Mesodermal cell (in vitro differentiated cells): ENCODE measurements around the gene ZCCHC3.
A peak's percentile ranks its signal among the peaks of the same experiment; 100 is the strongest.
"Not testable (repeated sequence)": the region's sequence is repeated elsewhere in the genome, so short reads cannot be mapped to it uniquely, and the experiment has no call there.

Experiments used
- H3K27ac ChIP-seq: 2 replicates; pipeline ENCODE4 v1.7.0; 2013; ENCODE audit warnings: mild to moderate bottlenecking, low read depth, low read length, moderate library complexity; ENCODE audit not compliant: severe bottlenecking
- H3K36me3 ChIP-seq: 2 replicates; pipeline ENCODE4 v1.7.1; 2013; ENCODE audit warnings: mild to moderate bottlenecking, low read length, moderate library complexity; ENCODE audit not compliant: control insufficient read depth, insufficient read depth
- H3K4me1 ChIP-seq: one replicate; pipeline ENCODE4 v1.7.1; 2013; ENCODE audit warnings: mild to moderate bottlenecking, low read length; ENCODE audit not compliant: insufficient read depth, control insufficient read depth, poor library complexity, severe bottlenecking
- H3K4me3 ChIP-seq: 2 replicates; pipeline ENCODE4 v1.7.0; 2013; ENCODE audit warnings: low read length, control low read depth, mild to moderate bottlenecking; ENCODE audit not compliant: insufficient read depth, poor library complexity, severe bottlenecking; ENCODE audit errors: extremely low read depth
- H3K9me3 ChIP-seq: 2 replicates; pipeline ENCODE4 v1.7.1; 2013; ENCODE audit warnings: mild to moderate bottlenecking, low read length, moderate library complexity; ENCODE audit not compliant: control insufficient read depth
- WGBS, 2 experiments: methylation state at CpG; one replicate each; pipeline ENCODE4 v1.1.5; 2013; ENCODE audit warnings: missing lambda C conversion rate in 2 of 2; ENCODE audit not compliant: insufficient coverage in 2 of 2; 5-methylcytosine and 5-hydroxymethylcytosine counted together

The ZCCHC3 gene

DNA sequence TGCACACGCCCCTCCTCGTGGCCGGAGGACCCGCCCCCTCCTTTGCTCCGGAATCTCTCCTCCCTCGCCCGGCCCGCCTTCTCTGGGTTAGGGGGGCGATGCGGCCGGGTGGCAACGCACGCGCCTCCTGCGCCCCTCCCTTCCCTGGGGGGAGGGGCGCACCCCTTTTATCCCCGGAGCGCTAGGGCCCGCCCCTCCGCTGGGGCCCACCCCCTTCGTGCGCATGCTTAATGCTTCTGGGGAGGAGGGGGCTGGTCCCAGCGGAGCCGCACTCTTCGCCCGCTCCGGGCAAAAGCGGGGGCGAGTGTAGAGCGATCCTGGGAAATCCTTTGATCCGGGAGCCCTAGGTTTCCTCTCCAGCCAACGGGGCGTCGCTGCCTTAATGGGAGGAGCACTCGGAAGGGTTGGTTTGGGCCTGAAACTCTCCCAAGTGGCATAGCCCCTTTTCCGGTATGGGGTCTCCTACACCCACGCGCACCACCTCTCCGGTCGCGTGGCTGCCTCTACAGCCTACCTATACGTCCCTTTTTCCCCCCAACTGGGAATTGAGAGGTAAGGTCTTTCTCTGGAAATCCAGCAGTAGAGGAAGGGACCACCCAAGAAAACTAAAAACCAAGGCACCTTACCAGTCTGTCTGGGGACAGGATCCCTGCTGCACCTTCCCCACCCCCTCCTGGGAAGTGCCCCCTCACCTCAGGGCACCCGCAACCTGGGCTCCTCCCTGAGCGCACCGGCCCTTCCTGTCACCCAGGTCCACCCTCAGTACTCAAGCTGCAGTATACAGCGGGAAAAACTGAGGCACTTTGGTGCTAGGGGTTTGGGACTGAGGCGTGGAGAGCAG lies 30.0 kb downstream of the ZCCHC3 start:
- peak overlapping the region; percentile 25 for H3K27ac ChIP-seq
- H3K9me3 ChIP-seq: no peaks in the 10 kb centered on the region
- 0 to 3% methylated on average over 19 to 28 of the region's 47 CpGs for WGBS, 2 experiments

DNA sequence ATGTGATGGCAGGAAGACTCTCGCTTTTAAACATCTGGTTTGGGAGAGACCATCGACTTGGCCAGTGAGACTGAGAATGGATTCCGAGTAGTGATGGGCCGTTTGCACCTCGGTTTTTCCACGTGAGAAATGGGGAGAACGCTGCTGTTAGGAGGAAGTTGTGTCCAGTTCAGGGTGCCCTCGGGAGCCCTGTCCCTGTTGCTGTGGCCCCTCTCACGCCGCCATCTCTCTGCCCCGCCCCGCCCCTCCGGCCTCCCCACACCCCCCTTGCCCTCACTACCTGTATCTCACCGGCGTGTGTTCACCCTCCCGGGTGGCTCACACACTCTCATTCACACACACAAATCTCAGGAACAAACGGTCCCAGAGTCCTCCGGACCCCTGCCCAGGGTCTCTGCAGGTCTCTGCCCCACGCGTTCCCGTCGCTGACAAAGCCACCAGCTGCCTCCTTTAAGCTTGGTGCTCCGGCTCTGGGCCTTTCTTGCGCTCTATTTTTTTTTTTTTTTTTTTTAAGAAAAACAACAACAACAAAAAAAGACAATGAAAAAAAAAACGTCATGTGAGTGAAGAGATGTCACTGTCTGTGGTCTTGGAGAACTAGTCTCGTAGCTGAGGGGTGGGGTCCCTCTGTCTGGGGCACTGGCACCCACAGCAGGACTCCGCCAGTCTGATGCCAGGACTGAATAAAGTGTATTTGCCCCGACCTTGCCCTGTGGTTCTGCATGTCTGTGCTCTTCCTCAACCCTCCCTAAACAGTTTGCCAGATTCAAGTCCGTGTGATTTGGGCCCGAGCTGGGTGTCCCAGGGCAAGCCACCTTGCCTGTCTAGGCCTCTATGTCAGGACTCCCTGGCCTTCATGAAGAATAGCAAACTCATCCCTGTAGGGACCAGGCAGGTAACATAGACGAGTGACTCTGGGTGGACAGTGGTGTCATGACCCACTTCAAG lies 30.9 kb downstream of the ZCCHC3 start:
- 62 to 74% methylated on average over 13 to 23 of the region's 31 CpGs for WGBS, 2 experiments
- H3K9me3 ChIP-seq: no peaks in the 10 kb centered on the region
- H3K36me3 ChIP-seq: peaks cover 26% of the 10 kb centered on the region
- H3K4me1 ChIP-seq: peaks cover 15% of the 10 kb centered on the region
- peak overlapping the region; percentile 84 for H3K4me3 ChIP-seq
- H3K27ac ChIP-seq: no peak overlapping the region

More for the DNA sequence above, 30.0 kb downstream of the ZCCHC3 start:
- peaks cover 15% of the 10 kb centered on the region for H3K4me1 ChIP-seq
- peaks cover 22% of the 10 kb centered on the region for H3K36me3 ChIP-seq
- peak overlapping the region; percentile 84 for H3K4me3 ChIP-seq

DNA sequence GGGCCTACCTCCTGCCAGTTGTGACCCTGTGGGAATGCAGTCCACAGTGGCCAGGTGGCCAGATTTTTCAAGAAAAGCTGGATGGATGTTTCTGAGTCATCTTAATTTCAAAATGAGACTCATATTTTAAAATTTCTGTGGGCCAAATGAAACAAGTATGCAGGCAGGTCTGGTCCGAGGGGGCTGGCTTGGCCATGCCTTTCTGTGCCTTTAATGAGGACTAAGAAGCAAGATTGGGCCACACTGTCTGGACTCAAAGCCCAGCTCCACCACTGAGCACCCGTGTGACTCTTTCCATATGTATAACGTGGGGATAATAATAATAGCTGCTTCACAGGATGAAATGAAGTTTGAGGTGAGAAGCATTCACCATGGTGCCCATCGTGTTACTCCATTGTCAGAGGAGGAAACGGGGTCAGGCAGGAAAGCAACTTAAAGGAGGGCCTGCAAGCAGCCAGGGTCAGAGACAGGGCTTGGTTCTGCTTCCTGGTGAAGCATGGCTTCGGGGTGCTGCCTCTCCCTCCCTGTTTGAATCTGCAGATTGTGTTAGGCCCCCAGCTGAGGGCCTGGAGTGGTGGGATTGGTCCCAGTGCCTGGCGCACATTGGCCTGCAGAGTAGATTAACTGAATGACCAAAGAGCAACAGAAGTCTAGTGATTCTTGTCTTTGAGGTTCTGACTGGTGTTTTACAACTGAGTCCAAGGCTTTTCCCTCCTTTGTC lies 31.8 kb downstream of the ZCCHC3 start:
- peaks cover 15% of the 10 kb centered on the region for H3K4me1 ChIP-seq
- H3K36me3 ChIP-seq: peaks cover 27% of the 10 kb centered on the region
- H3K27ac ChIP-seq: peak overlapping the region; percentile 2
- WGBS, 2 experiments: 85 to 91% methylated on average over 5 to 6 of the region's 7 CpGs
- H3K9me3 ChIP-seq: no peaks in the 10 kb centered on the region
- peak overlapping the region; percentile 84 for H3K4me3 ChIP-seq

DNA sequence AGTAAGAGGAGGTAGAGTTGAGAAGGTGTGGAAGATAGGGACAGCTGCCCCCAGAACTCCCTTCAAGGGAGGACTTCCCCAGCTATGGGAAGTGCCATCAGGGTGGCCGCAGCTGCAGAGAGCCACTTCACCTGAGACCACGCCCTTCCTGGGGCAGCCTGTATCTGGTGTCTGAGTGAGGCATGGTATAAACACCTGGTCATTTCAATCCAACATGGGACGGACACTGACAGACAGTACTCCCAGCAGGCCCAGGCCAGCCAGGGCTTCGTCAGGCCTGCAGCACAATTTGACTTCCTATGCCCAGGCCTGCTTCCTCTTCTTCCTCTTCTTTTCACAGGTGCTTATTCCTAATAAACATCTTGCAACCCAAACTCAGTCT lies 32.5 kb downstream of the ZCCHC3 start:
- Histone ChIP-seq H3K4me1 (peaks cover 15% of the 10 kb centered on the region), H3K4me3 (no peak overlapping the region), H3K27ac (no peak overlapping the region), H3K36me3 (peaks cover 27% of the 10 kb centered on the region), H3K9me3 (no peaks in the 10 kb centered on the region)
- WGBS, 2 experiments: 93 to 95% methylated on average over 3 to 4 of the region's 4 CpGs

DNA sequence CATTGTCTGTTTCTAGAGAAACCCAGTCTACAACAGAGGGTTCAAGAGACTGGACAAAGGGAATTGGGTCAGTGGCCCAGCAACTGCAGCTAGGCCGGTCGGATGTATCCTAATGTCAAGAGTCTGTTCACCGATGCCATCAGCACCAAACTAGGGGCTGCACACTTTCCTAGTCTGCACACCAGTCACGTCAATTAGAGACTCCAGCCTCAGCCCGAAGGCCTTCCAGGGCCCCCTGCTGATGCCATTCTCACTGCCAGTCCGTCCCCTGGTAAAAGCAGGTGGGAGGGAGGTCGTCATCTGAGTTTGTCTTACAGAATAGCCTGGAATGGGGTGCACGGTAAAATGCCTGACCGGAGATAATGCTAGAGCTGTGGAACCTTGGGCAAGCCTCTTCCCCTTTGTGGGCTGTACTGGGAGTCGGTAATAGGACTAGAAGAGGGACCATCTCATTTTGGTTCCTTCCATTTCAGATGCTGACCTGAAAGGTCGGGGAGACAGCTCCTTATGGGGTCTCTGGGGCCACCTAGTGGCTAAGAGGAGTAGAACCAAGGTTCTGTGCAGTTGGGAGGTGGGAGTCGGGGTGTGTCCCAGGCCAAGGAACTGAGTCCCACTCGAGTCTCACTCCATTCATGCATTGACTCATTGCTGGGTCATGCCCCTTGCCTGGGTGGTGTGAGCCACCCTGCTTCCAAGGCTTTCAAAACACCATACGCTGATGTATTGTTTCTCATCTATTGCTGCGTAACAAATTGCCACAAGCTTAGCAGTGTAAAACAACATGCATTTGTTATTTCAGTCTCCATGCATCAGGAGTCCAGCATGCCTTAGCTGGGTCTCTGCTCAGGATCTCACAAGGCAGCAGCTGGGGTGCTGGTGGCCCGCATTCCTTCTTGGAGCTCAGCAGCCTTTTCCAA lies 33.1 kb downstream of the ZCCHC3 start:
- Histone ChIP-seq H3K36me3 (peaks cover 27% of the 10 kb centered on the region), H3K27ac (no peak overlapping the region), H3K4me3 (no peak overlapping the region), H3K9me3 (no peaks in the 10 kb centered on the region), H3K4me1 (peaks cover 15% of the 10 kb centered on the region)
- 54 to 55% methylated on average over 13 to 16 of the region's 16 CpGs for WGBS, 2 experiments

DNA sequence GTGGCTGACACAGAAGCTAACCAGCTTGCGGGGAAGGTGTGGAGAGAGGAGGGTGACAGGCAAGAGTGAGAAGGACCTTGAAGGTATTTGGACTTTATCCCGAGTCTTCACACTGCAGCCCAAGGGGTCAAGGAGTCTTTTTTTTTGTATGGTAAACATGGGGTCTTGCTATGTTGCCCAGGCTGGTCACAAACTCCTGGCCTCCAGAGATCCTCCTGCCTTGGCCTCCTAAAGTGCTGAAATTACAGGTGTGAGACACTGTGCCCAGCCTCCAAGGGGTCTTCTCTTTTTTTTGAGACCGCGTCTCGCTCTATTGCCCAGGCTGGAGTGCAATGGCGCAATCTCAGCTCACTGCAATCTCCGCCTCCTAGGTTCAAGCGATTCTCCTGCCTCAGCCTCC lies 37.2 kb downstream of the ZCCHC3 start:
- Histone ChIP-seq H3K4me3 (no peak overlapping the region), H3K27ac (no peak overlapping the region), H3K9me3 (no peaks in the 10 kb centered on the region), H3K4me1 (peaks cover 8% of the 10 kb centered on the region), H3K36me3 (peaks cover 11% of the 10 kb centered on the region)
- 95 to 100% methylated on average over 5 to 6 of the region's 8 CpGs for WGBS, 2 experiments

DNA sequence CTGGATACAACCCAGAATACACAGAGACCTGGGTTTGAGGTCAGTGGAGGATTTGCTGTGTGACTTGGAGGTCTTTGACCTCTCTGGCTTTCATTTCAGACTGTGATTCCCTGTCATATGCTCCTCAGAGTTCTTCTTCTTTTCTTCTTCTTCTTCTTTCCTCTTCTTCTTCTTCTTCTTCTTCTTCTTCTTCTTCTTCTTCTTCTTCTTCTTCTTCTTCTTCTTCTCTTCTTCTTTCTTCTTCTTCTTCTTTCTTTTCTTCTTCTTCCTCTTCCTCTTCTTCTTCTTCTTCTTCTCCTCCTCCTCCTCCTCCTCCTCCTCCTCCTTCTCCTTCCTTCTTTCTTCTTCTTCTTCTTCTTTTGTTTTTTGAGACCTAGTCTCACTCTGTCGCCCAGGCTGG lies 38.7 kb downstream of the ZCCHC3 start:
- WGBS, 2 experiments: 60 to 89% methylated on average over 1 of the region's 1 CpG
- H3K27ac ChIP-seq: not testable (repeated sequence)

DNA sequence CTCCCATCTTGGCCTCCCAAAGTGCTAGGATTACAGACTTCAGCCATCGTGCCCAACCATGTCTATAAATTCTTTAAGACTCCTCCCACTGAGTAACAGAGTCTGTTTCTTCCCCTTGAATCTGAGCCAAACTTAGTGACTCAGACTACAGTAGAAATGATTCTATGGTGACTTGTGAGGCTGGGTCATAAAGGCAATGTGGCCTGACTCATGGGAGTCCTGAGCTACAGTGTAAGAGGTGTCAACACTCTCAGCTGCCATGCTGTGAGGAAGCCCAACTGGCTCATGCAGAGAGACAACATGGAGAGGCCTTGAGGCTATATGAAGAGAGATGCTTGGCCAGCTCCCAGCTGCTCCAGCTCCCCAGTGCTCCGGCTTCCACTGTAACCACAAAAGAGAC lies 44.3 kb downstream of the ZCCHC3 start:
- peaks cover 9% of the 10 kb centered on the region for H3K9me3 ChIP-seq
- H3K27ac ChIP-seq: no peak overlapping the region
- H3K36me3 ChIP-seq: no peaks in the 10 kb centered on the region
- WGBS, 2 experiments: 88% methylated on average over 1 of the region's 2 CpGs; no CpG with 5 or more reads in 1 of the 2 experiments
- H3K4me1 ChIP-seq: no peaks in the 10 kb centered on the region
- no peak overlapping the region for H3K4me3 ChIP-seq

More for the DNA sequence above, 38.7 kb downstream of the ZCCHC3 start:
- H3K9me3 ChIP-seq, H3K36me3 ChIP-seq, H3K4me3 ChIP-seq, H3K4me1 ChIP-seq: not testable (repeated sequence)

DNA sequence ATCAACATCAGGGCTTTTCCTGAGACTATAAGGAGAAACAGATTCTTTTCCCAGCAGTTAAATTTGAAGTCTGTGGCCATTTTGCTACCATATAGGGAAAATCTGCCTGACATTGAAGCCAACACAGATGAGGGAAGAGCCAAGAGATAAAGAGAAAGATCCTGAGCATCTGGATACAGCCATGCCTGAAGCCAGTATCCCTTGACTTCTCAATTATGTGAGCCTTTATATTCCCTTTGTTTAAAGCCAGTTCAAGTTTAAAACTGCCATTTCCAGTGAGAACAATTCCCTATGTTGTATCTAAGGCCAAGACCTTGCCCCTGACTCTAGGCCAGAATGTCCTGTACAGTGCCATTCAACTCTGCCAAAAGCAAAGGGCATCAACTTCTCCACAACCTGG lies 45.7 kb downstream of the ZCCHC3 start:
- Histone ChIP-seq H3K4me3 (no peak overlapping the region), H3K4me1 (no peaks in the 10 kb centered on the region), H3K9me3 (peaks cover 9% of the 10 kb centered on the region), H3K27ac (no peak overlapping the region), H3K36me3 (no peaks in the 10 kb centered on the region)
